Activated T-cell treated with anti-CD3 and anti-CD28 coated beads, Interleukin-2, amount 50 U/mL, for 4 hours (primary cell): ENCODE data around the gene DDA1. TPM values are rescaled to one million over a fixed set of nuclear protein-coding genes. Genes with fewer than 3 reads are reported as not detected.
A peak's percentile ranks its signal among the peaks of the same experiment; 100 is the strongest.
"Not testable (repeated sequence)": the region's sequence is repeated elsewhere in the genome, so short reads cannot be mapped to it uniquely, and the experiment has no call there.

Experiments
- ATAC-seq, 2 donors: fragments of 200-7000 bp; cut with Tn5 transposase; one replicate each; pipeline ENCODE4 v1.10.0; 2021
- DNase-seq: peaks from one replicate; pipeline ENCODE4 v3.0.0-alpha.2; 2020
- H3K27me3 Mint-ChIP-seq: one replicate; pipeline ENCODE4 v1.8.0; 2021; ENCODE audit warnings: low read depth, mixed read lengths
- H3K36me3 Mint-ChIP-seq: one replicate; pipeline ENCODE4 v1.8.0; 2022; ENCODE audit warnings: mixed read lengths; ENCODE audit not compliant: insufficient read depth
- H3K4me1 Mint-ChIP-seq: one replicate; pipeline ENCODE4 v1.8.0; 2021; ENCODE audit warnings: low read depth, mixed read lengths
- H3K4me3 Mint-ChIP-seq: one replicate; pipeline ENCODE4 v1.8.0; 2021; ENCODE audit warnings: mild to moderate bottlenecking, moderate library complexity, mixed read lengths
- H3K9me3 Mint-ChIP-seq: one replicate; pipeline ENCODE4 v1.8.0; 2021; ENCODE audit warnings: mixed read lengths
- total RNA-seq, 3 donors: library from RNA; stranded (reverse); gene quantifications; one replicate each; pipeline ENCODE4 v1.2.1, GENCODE V29; 2021

Gene DDA1
- total RNA-seq = 10 to 100 TPM; 53.1 to 58.1 (median 53.4) TPM

DNA sequence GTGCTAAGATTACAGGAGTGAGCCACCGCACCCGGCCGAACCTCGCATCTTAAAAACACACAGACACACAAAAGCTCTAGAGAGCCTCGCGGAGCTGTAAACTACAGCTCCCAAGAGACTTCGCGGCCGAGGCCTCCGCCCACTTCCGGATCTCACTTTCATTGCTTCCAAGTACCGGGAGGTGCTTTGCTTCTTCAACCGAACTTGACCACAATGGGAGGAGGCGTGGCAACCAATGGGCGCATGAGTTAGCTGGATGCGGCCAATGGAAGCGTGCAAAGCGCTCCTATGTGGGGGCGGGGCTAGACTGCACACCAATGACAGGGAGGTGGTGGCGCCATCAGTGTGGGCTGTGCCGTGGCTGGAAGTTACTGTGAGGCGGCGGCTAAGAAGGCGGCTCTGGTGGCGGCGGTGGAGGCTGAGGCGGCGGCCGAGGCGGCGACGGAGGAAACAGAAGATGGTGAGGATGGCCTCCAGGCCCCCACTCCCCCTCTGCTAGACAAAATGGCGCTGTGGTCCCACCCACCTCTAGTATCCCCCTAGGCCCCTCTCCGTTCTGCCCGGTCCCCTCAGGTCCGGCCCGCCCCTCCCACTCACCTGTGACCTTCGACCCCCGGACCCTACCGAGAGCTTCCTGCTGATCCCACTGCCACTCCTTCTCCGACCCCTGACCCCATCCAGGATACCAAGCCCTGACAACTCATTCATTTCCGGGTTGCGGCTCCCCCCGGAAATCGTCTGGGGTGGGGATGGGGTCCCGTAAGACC, at the start of gene DDA1:
TSS of gene DDA1 (plus strand) at position 366 of the 767 bp plus-strand sequence. CDS start at position 458, 92 bp downstream.
- peak; percentile 85 to 87 for ATAC-seq
- peaks cover 39% of the 10 kb centered on the region for H3K4me1 Mint-ChIP-seq

DNA sequence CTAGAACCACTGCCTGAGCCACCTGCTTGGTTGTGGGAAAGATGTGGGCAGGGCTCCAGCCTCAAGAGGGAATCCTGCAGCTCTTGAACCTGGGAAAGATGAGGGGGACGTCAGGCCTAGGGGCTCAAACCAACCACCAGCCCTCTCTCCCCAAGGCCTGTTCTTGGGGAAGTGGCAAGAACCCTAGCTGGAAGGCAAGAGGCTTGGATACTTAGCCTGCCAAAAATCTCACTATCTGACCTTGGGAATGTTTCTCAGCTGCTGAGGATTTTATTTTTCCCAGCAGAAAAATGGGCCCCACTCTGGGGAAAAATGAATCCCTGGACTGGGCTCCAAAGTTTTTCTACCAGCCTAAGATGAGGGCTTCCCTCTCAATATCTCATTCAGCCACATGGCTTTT, 49.4 kb upstream of the DDA1 start:
- ATAC-seq (no peak), DNase-seq (no peak)
- no peaks in the 10 kb centered on the region for H3K9me3 Mint-ChIP-seq
- no peak overlapping the region for H3K4me3 Mint-ChIP-seq
- H3K27me3 Mint-ChIP-seq = no peaks in the 10 kb centered on the region
- peaks cover 13% of the 10 kb centered on the region for H3K4me1 Mint-ChIP-seq
- no peaks in the 10 kb centered on the region for H3K36me3 Mint-ChIP-seq

More for the DNA sequence above, at the start of gene DDA1:
- peaks cover 8% of the 10 kb centered on the region for H3K36me3 Mint-ChIP-seq
- H3K9me3 Mint-ChIP-seq = no peaks in the 10 kb centered on the region
- H3K27me3 Mint-ChIP-seq = no peaks in the 10 kb centered on the region
- H3K4me3 Mint-ChIP-seq = peak within 1 kb of the TSS; percentile 97
- peak; percentile 98 for DNase-seq

DNA sequence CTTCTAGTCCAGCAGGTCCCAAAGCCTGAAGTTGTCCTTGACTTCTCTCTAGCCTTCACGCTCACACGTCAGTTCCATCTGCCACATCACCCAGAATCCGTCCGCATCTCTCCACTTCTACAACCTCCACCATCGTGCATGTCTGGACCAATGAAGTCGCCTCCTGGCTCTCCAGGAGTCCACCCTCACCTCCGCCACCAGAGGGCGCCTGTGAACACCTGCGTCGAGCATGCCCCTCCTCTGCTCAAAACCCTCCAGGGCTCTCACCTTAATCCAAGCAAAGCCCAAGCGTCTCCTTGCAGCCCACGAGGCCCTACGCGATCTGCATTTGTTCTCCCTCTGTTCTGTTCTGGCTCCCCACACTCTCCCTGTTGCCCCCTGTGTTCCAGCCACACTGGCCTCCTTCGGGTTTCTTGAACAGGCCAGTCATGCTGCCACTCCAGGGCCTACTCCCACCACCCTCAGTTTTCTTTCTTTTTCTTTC, 48.5 kb upstream of the DDA1 start:
- DNase-seq (peak; percentile 88), ATAC-seq (peak; percentile 100)
- H3K4me3 Mint-ChIP-seq = no peak overlapping the region
- H3K36me3 Mint-ChIP-seq = no peaks in the 10 kb centered on the region
- H3K9me3 Mint-ChIP-seq = no peaks in the 10 kb centered on the region
- H3K4me1 Mint-ChIP-seq = peaks cover 13% of the 10 kb centered on the region
- H3K27me3 Mint-ChIP-seq = no peaks in the 10 kb centered on the region

DNA sequence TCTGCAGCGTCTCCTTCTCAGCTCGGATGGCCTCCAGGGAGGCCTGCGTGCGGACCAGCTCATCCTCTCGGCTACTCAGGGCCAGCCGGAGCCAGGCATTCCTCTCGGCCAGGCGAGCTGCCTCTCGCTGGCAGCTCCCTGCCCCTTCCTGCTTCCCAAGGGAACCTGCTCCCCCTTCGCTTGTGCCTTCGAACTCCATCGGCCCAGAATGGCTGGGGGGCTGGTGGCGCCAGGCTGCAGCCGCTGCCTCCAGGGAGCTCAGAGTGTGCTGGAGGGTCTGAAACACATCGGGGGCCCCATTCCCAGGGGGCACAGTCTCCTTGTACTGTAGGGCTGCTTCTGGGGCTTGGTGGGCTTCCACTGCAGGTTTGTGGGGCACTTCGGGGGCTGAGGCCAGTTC, 46.8 kb upstream of the DDA1 start:
- ATAC-seq (no peak), DNase-seq (no peak)
- Mint-ChIP-seq H3K4me3 (no peak overlapping the region), H3K27me3 (no peaks in the 10 kb centered on the region), H3K4me1 (peaks cover 22% of the 10 kb centered on the region), H3K9me3 (peaks cover 4% of the 10 kb centered on the region), H3K36me3 (no peaks in the 10 kb centered on the region)

DNA sequence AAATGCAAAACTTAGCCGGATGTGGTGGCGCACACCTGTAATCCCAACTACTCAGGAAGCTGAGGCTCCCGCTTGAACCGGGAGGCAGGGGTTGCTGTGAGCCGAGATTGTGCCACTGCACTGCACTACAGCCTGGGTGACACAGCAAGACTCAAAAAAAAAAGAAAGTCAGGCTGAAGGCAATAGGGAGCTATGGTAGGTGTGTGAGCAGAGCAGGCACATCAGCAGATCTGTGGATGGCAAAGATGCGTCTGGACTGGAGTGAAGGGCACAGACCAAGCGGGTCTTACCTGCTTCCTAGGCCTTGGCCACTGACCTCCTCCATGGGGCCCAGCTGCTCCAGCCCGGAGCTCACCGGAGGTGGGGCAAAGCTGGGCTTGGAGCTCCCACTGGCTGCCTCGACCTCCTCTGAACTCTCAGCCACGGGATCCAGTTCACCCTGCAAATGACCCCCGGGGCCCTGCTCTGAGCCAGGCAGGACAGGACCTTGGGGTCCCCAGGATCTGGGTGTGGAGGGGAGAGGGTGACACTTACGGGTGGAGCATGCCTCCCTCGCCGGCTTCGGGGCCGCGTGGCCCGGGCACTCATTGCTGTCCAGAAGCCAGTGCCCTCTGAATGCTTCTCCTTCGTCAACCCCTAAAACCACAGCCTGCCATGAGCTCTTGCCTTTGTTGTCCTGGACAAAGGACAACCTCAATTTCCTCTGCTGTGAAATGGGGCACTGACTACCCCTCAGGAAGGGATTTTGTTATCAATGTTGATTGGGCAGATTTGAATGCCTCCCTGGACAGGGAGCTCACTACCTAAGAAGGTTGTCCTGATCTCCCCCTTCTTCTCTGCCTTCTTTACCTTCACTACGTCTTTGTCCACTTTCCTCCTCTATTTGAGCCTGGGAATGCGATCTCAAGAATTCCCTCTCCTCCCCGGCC, 45.4 kb upstream of the DDA1 start:
- H3K9me3 Mint-ChIP-seq = peaks cover 4% of the 10 kb centered on the region
- DNase-seq (no peak), ATAC-seq (no peak)
- no peaks in the 10 kb centered on the region for H3K27me3 Mint-ChIP-seq
- peaks cover 30% of the 10 kb centered on the region for H3K4me1 Mint-ChIP-seq
- H3K4me3 Mint-ChIP-seq = no peak overlapping the region
- H3K36me3 Mint-ChIP-seq = no peaks in the 10 kb centered on the region

DNA sequence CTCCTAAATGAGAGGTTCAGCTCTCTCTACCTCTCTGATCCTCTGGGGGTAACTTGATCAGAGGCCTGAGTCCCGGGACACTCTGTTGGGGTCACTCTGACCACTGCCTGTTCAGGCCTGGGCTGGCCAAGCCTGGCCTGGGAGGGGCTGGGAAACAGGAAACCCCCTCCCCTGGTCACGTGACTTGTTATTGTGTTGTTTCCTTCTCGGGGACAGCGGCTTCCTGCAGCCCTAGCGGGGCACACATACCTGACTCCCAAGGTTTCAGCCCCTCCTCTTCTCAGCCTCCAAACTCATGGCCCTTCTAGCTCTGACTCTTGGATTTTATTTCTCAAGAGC, 44.8 kb upstream of the DDA1 start, which contains the start of gene USHBP1:
TSS of gene USHBP1 (minus strand) at position 105 of the 339 bp plus-strand sequence. CDS start 446 bp downstream, outside the sequence.
- no peak within 1 kb of the TSS for H3K4me3 Mint-ChIP-seq
- H3K36me3 Mint-ChIP-seq = no peaks in the 10 kb centered on the region
- ATAC-seq (no peak), DNase-seq (no peak)
- H3K27me3 Mint-ChIP-seq = no peaks in the 10 kb centered on the region
- peaks cover 30% of the 10 kb centered on the region for H3K4me1 Mint-ChIP-seq
- peaks cover 4% of the 10 kb centered on the region for H3K9me3 Mint-ChIP-seq

DNA sequence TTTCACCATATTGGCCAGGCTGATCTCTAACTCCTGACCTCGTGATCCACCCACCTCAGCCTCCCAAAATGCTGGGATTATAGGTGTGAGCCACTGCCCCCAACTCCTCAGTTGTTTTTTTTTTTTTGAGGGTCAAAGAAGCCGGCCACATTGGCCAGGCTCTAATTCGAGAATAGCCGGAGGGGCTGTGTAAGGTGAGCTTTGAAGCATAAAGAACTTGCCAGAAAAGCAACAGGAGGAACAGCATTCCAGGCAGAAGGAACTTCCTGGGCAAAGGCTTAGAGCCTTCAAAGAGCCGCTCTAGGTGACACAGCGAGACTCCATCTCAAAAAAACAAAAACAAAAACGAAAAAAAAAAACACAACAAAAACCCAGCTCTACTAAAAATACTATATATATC, 43.3 kb upstream of the DDA1 start:
- ATAC-seq (no peak), DNase-seq (no peak)
- Mint-ChIP-seq H3K4me1 (peaks cover 24% of the 10 kb centered on the region), H3K4me3 (no peak overlapping the region), H3K36me3 (peaks cover 2% of the 10 kb centered on the region), H3K27me3 (no peaks in the 10 kb centered on the region), H3K9me3 (peaks cover 4% of the 10 kb centered on the region)

DNA sequence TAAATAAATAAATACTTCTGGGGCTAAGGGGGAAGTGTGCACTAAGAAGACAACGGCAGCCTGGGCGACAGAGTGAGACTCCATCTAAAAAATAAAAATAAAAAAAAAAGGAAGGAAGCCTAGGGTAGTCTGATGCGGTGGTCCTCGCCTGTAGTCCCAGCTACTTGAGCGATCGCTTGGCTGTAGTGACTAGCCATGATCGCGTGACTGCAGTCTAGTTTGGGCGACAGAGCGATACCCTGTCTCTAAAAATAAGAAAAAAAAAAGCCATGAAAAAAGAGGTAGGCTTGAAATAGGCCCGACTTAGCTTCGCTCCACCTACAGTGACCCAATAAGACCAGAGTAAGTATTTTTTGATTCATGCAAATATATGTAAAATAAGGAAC, 42.8 kb upstream of the DDA1 start:
- H3K36me3 Mint-ChIP-seq = peaks cover 6% of the 10 kb centered on the region
- H3K27me3 Mint-ChIP-seq = no peaks in the 10 kb centered on the region
- DNase-seq (no peak), ATAC-seq (no peak)
- peaks cover 4% of the 10 kb centered on the region for H3K9me3 Mint-ChIP-seq
- H3K4me1 Mint-ChIP-seq = peaks cover 23% of the 10 kb centered on the region
- H3K4me3 Mint-ChIP-seq = peak overlapping the region; percentile 93

DNA sequence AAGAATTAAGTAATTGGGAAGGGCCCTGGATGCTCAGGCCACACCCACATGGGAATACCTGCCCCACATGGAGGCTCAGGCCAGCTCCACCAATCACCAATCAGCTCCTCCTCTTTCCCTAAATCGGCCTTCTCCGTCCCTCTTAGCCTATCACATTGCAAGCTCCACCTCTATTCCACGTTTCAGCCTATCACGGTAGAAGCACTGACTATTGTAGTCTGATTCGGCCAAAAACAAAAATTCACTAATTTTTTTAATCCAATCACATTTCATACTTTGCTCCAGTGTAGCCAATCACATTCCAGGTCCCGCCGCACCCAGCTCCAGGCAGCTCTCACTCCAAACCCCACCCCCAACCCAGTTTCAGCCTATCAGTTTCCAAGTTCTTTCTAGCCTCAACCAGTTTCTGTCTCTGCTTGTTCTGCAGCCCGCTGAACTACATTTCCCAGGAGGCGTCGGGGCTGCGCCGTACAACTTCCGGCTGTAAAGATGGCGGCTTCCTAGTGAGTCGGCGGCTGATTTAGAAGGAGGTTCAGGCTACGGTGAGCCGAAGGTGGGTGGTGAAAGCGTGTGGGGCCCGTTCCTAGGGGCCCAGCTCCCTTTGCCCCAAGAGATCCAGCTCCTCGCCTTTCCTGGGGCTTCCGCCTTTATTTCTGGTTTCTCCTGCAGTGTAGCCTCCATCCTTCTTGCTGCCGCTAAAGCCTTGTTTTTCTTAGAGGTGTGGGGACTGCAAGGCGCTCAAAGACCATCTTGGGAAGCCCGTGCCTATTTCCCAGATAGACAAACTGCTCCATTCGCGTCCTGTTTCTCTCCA, 42.2 kb upstream of the DDA1 start, which contains the start of gene BABAM1:
TSS of gene BABAM1 (plus strand) at position 469 of the 814 bp plus-strand sequence. CDS start 1,364 bp downstream, outside the sequence.
- Mint-ChIP-seq H3K36me3 (peaks cover 7% of the 10 kb centered on the region), H3K4me3 (peak within 1 kb of the TSS; percentile 93), H3K9me3 (peaks cover 4% of the 10 kb centered on the region), H3K27me3 (no peaks in the 10 kb centered on the region), H3K4me1 (peaks cover 23% of the 10 kb centered on the region)
- ATAC-seq = peak; percentile 95 to 97
- DNase-seq = peak; percentile 88

DNA sequence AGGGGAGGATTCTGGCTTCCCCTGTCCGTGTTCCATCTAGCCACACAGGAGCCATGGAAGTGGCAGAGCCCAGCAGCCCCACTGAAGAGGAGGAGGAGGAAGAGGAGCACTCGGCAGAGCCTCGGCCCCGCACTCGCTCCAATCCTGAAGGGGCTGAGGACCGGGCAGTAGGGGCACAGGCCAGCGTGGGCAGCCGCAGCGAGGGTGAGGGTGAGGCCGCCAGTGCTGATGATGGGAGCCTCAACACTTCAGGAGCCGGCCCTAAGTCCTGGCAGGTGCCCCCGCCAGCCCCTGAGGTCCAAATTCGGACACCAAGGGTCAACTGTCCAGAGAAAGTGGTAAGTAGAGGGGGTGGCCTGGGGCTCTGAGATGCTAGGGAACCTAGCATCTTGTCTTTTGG, 40.6 kb upstream of the DDA1 start:
- ATAC-seq (no peak), DNase-seq (no peak)
- H3K4me3 Mint-ChIP-seq = peak overlapping the region; percentile 93
- H3K27me3 Mint-ChIP-seq = no peaks in the 10 kb centered on the region
- H3K4me1 Mint-ChIP-seq = peaks cover 21% of the 10 kb centered on the region
- H3K36me3 Mint-ChIP-seq = peaks cover 7% of the 10 kb centered on the region
- H3K9me3 Mint-ChIP-seq = peaks cover 4% of the 10 kb centered on the region

DNA sequence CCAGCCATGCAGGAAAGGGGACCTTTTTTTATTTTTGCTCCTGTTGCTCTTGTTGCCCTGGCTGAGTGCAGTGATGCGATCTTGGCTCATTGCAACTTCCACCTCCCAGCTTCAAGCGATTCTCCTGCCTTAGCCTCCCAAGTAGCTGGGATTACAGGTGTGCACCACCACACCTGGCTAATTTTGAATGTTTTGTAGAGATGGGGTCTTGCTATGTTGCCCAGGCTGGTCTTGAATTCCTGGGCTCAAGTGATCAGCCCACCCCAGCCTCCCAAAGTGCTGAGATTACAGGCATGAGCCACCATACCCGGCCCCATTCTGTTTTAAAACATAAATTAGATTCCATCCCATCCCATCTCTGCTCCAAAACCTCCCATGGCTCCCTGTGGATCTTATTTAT, 34.5 kb upstream of the DDA1 start:
- H3K9me3 Mint-ChIP-seq, ATAC-seq, DNase-seq, H3K4me3 Mint-ChIP-seq, H3K27me3 Mint-ChIP-seq, H3K4me1 Mint-ChIP-seq: not testable (repeated sequence)
- H3K36me3 Mint-ChIP-seq = peaks cover 28% of the 10 kb centered on the region

DNA sequence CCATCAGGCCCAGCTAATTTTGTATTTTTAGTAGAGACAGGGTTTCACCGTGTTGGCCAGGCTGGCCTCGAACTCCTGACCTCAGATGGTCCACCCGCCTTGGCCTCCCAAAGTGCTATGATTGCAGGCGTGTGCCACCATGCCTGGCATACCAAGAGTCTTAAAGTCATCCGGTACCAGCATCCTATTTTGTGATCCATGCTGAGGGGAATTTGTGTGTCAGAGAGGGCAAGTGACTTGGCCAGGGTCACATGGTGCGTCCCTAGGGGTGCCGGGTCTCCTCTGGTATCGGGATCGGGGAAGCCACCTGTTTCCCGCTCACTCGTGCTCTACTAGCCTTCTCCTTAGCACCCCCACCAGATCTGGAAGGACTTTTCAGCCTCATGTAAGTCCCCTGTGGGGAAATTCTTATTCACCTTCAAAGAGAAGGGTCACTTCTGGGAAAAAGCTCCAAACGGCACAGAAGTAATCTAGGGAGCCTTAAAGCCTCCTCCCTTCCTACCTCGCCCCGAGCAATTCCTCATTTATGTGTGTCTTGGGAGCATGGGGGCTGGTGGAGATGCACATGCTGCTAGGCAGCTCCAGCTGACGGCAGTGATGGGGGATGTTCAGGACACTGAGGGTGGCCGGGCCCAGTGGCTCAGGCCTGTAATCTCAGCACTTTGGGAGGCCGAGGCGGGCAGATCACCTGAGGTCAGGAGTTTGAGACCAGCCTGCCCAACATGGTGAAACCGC, 33.8 kb upstream of the DDA1 start:
- no peaks in the 10 kb centered on the region for H3K27me3 Mint-ChIP-seq
- H3K4me3 Mint-ChIP-seq = no peak overlapping the region
- DNase-seq = no peak
- no peaks in the 10 kb centered on the region for H3K9me3 Mint-ChIP-seq
- ATAC-seq = no peak
- H3K4me1 Mint-ChIP-seq = no peaks in the 10 kb centered on the region
- H3K36me3 Mint-ChIP-seq = peaks cover 26% of the 10 kb centered on the region

DNA sequence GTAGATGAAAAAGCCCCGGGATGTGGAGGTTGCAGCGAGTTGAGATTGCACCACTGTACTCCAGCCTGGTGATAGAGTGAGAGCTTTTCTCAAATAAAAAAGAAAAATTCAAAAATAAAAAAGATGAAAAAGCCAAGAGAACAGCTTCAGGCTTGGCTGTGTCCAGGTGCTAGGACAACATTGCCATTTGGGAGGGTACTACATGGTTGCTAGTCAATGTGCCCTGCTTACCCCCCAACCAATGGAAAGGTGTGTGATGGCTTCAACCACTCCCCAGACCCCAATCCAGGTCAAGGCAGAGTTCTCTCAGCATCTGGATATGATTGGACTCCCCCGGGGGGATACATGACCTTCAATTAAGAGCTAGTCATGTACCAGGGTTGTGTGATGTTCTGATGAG, 29.9 kb upstream of the DDA1 start:
- DNase-seq (no peak), ATAC-seq (no peak)
- H3K4me3 Mint-ChIP-seq = no peak overlapping the region
- H3K9me3 Mint-ChIP-seq = no peaks in the 10 kb centered on the region
- H3K4me1 Mint-ChIP-seq = peaks cover 7% of the 10 kb centered on the region
- no peaks in the 10 kb centered on the region for H3K27me3 Mint-ChIP-seq
- peaks cover 20% of the 10 kb centered on the region for H3K36me3 Mint-ChIP-seq
